ENCODE data around the gene NSG2.
"Not testable (repeated sequence)": the region's sequence is repeated elsewhere in the genome, so short reads cannot be mapped to it uniquely, and the experiment has no call there.

- not testable (repeated sequence) for TF ChIP-seq EZH2 (IDR thresholded peaks at IDR 0.05; ENCODE audit: insufficient read depth, low read length)
- TF ChIP-seq CTCF (IDR thresholded peaks at IDR 0.05; ENCODE audit: insufficient read depth, low read depth, low read length) = peak; percentile 43
Observed at GRCh38 chr5:174020069-174020927, 25.2 kb upstream of the NSG2 start.

All from astrocyte (in vitro differentiated cells and primary cell).